ENCODE data around the gene TAS2R41. TPM values are rescaled to one million over a fixed set of nuclear protein-coding genes. Genes with fewer than 3 reads are reported as not detected.

TAS2R41 gene
- total and polyA plus RNA-seq, 12 donors, result 0.28 TPM; not detected in 11

DNA sequence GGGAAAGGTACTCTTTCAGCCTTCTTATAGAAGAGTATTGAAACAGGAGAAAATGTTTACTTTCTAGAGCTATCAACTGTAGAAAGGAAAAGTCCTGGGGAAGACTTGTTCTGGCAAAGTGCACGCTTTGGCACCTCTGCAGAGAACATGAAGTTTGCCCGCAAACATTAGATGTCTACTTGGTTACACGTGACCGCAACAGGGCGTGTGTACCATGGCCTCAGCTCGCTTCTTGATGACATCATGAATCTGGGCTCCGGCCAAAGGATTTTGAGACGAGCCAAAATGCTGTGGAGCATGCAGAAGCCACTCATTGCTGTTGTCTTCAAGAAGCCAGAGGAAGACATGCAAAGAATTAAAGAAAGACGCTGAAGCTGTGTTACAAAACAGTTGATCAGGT lies 43.0 kb upstream of the TAS2R41 start:
- no peaks in the 10 kb centered on the region for H3K4me1 ChIP-seq (replicated peaks in 1 of 2)
- 79 to 84% (median 81%) methylated on average over 9 of the region's 9 CpGs for WGBS, 4 donors
- H3K27me3 ChIP-seq, result no peaks in the 10 kb centered on the region
- H3K4me3 ChIP-seq, result no peak overlapping the region
- TF ChIP-seq, protein P1, sequence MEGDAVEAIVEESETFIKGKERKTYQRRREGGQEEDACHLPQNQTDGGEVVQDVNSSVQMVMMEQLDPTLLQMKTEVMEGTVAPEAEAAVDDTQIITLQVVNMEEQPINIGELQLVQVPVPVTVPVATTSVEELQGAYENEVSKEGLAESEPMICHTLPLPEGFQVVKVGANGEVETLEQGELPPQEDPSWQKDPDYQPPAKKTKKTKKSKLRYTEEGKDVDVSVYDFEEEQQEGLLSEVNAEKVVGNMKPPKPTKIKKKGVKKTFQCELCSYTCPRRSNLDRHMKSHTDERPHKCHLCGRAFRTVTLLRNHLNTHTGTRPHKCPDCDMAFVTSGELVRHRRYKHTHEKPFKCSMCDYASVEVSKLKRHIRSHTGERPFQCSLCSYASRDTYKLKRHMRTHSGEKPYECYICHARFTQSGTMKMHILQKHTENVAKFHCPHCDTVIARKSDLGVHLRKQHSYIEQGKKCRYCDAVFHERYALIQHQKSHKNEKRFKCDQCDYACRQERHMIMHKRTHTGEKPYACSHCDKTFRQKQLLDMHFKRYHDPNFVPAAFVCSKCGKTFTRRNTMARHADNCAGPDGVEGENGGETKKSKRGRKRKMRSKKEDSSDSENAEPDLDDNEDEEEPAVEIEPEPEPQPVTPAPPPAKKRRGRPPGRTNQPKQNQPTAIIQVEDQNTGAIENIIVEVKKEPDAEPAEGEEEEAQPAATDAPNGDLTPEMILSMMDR (IDR thresholded peaks at IDR 0.05), result no peak
- TF ChIP-seq POLR2A (IDR thresholded peaks at IDR 0.05), result no peak
- no peaks in the 10 kb centered on the region for H3K9me3 ChIP-seq (replicated peaks in 1 of 3)
- intact Hi-C loops (cut with DNase I), result no loop called here
- H3K36me3 ChIP-seq (replicated peaks in 1 of 2), result no peaks in the 10 kb centered on the region
- DNase-seq, result no peak
- H3K27ac ChIP-seq, result no peak overlapping the region

DNA sequence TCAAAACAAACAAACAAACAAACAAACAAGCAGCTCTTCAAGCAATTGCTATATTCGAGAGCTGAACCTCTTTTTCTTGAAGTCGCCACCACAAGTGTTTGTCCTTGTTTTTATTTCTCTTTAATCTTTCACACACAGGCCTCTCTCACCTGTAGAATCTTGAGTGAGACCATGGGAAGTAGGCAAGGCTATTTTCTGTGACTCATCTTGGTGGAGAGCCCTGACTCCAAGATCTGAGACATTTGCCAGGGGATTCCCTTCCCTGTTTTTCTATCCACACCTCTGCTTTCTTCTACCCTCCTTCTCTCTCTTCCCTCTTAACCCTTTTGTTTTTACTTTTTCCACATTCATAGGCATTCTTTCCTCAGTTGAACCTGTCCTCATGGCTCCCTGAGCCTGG lies 42.4 kb upstream of the TAS2R41 start:
- WGBS, 4 donors, result 73 to 84% (median 80%) methylated on average over 2 of the region's 2 CpGs
- Histone ChIP-seq H3K27me3 (no peaks in the 10 kb centered on the region), H3K9me3 (replicated peaks in 1 of 3) (no peaks in the 10 kb centered on the region), H3K27ac (no peak overlapping the region), H3K36me3 (replicated peaks in 1 of 2) (no peaks in the 10 kb centered on the region), H3K4me1 (replicated peaks in 1 of 2) (no peaks in the 10 kb centered on the region), H3K4me3 (no peak overlapping the region)
- intact Hi-C loops (cut with DNase I), result no loop called here
- TF ChIP-seq POLR2A (IDR thresholded peaks at IDR 0.05), result no peak
- TF ChIP-seq, protein P1 (IDR thresholded peaks at IDR 0.05), result no peak
- DNase-seq, result no peak

DNA sequence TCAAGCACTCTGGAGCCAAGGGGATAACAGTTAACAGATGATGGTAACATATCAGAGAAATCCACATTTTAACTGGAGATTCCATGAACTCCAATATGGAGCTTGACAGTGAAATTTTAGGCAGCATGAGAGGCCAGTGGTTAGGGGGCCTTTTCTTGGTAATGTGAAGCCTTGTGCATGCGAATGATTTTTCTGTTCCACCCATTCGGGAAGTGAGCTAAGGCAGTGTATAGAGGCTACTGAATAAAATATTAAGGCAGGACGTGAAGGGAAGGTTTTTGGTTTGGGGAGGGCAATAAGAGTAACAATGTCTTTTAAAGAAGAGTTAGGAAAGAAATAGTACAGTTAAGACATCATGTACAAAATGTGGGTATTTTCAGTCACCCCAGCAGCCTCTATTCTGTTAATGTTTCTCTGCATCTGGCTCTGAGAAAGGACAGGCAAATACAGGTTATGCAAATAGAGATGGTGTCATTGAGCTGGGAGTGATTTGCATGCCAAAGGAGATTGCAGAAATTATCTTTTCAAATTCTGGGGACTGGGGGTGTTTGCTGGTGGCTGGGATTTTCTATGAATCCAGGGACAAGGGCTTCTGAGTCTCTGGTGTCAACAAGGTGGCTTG lies 41.2 kb upstream of the TAS2R41 start:
- TF ChIP-seq POLR2A (IDR thresholded peaks at IDR 0.05), result no peak
- TF ChIP-seq, protein P1 (IDR thresholded peaks at IDR 0.05), result no peak
- Histone ChIP-seq H3K36me3 (replicated peaks in 1 of 2) (no peaks in the 10 kb centered on the region), H3K9me3 (replicated peaks in 1 of 3) (no peaks in the 10 kb centered on the region), H3K4me3 (no peak overlapping the region), H3K4me1 (replicated peaks in 1 of 2) (no peaks in the 10 kb centered on the region), H3K27me3 (no peaks in the 10 kb centered on the region), H3K27ac (no peak overlapping the region)
- no peak for DNase-seq
- intact Hi-C loops (cut with DNase I), result no loop called here
- WGBS, 4 donors, result 79 to 89% (median 82%) methylated on average over 3 of the region's 3 CpGs

DNA sequence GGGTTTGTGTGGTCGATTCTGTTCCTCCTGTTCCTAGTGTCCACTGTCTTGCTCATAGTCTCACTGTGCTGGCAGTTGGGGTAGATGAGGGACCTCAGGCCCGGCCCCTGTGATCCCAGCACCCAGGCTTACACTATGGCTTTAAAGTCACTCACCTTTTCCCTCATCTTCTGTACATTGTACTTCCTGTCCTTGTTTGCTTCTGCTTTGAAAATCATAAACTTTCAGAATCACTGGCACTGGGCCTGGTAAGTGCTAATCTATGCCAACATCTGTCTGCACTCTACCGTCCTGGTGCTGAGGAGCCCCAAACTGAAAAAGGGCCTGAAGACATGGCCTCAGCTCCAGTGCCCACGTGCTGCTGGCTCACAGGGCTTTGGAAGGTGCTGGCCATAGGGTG lies 40.1 kb upstream of the TAS2R41 start:
- no peak overlapping the region for H3K4me3 ChIP-seq
- intact Hi-C loops (cut with DNase I), result no loop called here
- H3K9me3 ChIP-seq (replicated peaks in 1 of 3), result no peaks in the 10 kb centered on the region
- no peak for DNase-seq
- H3K27me3 ChIP-seq, result no peaks in the 10 kb centered on the region
- WGBS, 4 donors, result 54 to 61% (median 59%) methylated on average over 4 of the region's 4 CpGs
- H3K27ac ChIP-seq, result no peak overlapping the region
- no peaks in the 10 kb centered on the region for H3K36me3 ChIP-seq (replicated peaks in 1 of 2)
- no peak for TF ChIP-seq POLR2A (IDR thresholded peaks at IDR 0.05)
- TF ChIP-seq, protein P1 (IDR thresholded peaks at IDR 0.05), result no peak
- H3K4me1 ChIP-seq (replicated peaks in 1 of 2), result no peaks in the 10 kb centered on the region
